GM12878 (cell line): ENCODE measurements around the gene CMC4. TPM values are rescaled to one million over a fixed set of nuclear protein-coding genes. Genes with fewer than 3 reads are reported as not detected.

Experiments used
- JUND ChIP-seq: IDR thresholded peaks from 2 replicates; pipeline ENCODE4 v1.6.1; 2012; ENCODE audit warnings: low read depth, mild to moderate bottlenecking, low read length, improper control_type of control experiment, moderate library complexity
- SREBF2 ChIP-seq: IDR thresholded peaks from 2 replicates; pipeline ENCODE4 v1.6.1; 2012; ENCODE audit warnings: mild to moderate bottlenecking, low read length
- ZBED1 ChIP-seq: IDR thresholded peaks from 2 replicates; pipeline ENCODE4 v1.6.1; 2016; ENCODE audit warnings: borderline replicate concordance
- ZNF217 ChIP-seq: fragments of 450-650 bp; IDR thresholded peaks from 2 replicates; pipeline ENCODE4 v1.6.1; 2017; ENCODE audit warnings: antibody characterized with exemption, mild to moderate bottlenecking
- polyA plus RNA-seq, 11 experiments: library from polyadenylated mRNA; depleted of rRNA in 4 of 11; unstranded in 6 of 11; stranded (reverse) in 5 of 11; fragments of >200 nt; fragmentation: Nextera tagmentation in 4 of 11; fragmentation: Illumina TruSeq in 1 of 11; extraction: Ambion mirVana in 4 of 11; extraction: Trizol in 1 of 11; gene quantifications; 1 replicate in 1 of 11; 2 replicates in 10 of 11; pipeline versions ENCODE4 v1.2.1 to v1.2.3, GENCODE V29; 2011 to 2016; ENCODE audit warnings: inconsistent platforms in 2 of 11, missing spikeins in 2 of 11, low read depth in 1 of 11
- total RNA-seq, 4 experiments: library from RNA; depleted of rRNA in 3 of 4; stranded (reverse); fragments of >200 nt in 3 of 4; fragmentation: Illumina TruSeq in 1 of 4; extraction: Trizol in 1 of 4; gene quantifications; 2 replicates each; pipeline versions ENCODE4 v1.2.1 to v1.2.3, GENCODE V29; 2013 to 2021
- TF ChIP-seq, protein P1 (sequence below): IDR thresholded peaks from 2 replicates; pipeline ENCODE4 v1.6.1; 2012; ENCODE audit warnings: low read depth, low read length, improper control_type of control experiment
- TF ChIP-seq, protein P2 (sequence below): fragments of 150-350 bp; IDR thresholded peaks from 2 replicates; pipeline ENCODE4 v1.6.1; 2014; ENCODE audit warnings: mild to moderate bottlenecking, low read depth, low read length
- TF ChIP-seq, protein P3 (sequence below): fragments of 450-650 bp; IDR thresholded peaks from 2 replicates; pipeline ENCODE4 v1.6.1; 2017; ENCODE audit warnings: low read depth, mild to moderate bottlenecking, moderate library complexity

Gene CMC4
- total and polyA plus RNA-seq, 10 of the 15 experiments (the other 5 are each of a cell fraction or from before 2014, with no cell fraction given) = 5.8 to 36.4 (median 21.0) TPM

DNA sequence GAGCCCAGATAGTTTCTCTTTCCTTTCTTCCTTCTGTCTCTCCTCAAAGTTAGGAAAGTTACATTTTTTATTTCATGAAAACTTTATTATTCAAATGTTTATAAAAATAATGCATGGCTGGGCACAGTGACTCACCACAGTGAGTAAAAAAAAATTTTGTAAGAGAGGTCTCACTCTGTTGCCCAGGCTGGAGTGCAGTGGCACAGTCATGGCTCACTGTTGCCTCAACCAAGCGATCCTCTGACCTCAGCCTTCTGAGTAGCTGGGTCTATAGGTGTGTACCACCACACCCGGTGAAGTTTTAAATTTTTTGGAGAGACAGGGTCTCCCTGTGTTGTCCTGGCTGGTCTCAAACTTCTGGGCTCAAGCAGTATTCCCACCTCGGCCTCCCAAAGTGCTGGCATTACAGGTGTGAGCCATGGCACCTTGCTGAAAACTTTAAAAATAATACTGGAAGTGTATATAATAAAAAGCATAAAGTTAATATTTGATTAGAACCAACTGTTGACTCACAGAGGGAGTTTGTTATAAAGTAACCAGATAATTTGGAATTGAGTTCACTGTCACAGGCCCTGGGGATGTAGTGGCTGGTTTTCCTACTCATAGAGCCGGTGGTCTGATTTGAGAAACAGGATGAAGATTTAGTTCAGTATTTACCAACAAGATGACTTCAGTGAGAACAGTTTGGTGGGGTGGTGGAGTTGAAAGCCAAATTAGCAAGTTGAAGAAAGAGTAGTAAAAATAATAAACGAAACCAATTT, 18.0 kb downstream of the CMC4 start (continued):
- TF ChIP-seq, protein P1, sequence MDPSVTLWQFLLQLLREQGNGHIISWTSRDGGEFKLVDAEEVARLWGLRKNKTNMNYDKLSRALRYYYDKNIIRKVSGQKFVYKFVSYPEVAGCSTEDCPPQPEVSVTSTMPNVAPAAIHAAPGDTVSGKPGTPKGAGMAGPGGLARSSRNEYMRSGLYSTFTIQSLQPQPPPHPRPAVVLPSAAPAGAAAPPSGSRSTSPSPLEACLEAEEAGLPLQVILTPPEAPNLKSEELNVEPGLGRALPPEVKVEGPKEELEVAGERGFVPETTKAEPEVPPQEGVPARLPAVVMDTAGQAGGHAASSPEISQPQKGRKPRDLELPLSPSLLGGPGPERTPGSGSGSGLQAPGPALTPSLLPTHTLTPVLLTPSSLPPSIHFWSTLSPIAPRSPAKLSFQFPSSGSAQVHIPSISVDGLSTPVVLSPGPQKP = no peak
- no peak for TF ChIP-seq JUND
- TF ChIP-seq, protein P2, sequence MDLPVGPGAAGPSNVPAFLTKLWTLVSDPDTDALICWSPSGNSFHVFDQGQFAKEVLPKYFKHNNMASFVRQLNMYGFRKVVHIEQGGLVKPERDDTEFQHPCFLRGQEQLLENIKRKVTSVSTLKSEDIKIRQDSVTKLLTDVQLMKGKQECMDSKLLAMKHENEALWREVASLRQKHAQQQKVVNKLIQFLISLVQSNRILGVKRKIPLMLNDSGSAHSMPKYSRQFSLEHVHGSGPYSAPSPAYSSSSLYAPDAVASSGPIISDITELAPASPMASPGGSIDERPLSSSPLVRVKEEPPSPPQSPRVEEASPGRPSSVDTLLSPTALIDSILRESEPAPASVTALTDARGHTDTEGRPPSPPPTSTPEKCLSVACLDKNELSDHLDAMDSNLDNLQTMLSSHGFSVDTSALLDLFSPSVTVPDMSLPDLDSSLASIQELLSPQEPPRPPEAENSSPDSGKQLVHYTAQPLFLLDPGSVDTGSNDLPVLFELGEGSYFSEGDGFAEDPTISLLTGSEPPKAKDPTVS = no peak
- TF ChIP-seq, protein P3, sequence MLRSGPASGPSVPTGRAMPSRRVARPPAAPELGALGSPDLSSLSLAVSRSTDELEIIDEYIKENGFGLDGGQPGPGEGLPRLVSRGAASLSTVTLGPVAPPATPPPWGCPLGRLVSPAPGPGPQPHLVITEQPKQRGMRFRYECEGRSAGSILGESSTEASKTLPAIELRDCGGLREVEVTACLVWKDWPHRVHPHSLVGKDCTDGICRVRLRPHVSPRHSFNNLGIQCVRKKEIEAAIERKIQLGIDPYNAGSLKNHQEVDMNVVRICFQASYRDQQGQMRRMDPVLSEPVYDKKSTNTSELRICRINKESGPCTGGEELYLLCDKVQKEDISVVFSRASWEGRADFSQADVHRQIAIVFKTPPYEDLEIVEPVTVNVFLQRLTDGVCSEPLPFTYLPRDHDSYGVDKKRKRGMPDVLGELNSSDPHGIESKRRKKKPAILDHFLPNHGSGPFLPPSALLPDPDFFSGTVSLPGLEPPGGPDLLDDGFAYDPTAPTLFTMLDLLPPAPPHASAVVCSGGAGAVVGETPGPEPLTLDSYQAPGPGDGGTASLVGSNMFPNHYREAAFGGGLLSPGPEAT = no peak
- no peak for TF ChIP-seq ZNF217
- no peak for TF ChIP-seq SREBF2
- no peak for TF ChIP-seq ZBED1
